ENCODE measurements around the gene SOBP.

DNA sequence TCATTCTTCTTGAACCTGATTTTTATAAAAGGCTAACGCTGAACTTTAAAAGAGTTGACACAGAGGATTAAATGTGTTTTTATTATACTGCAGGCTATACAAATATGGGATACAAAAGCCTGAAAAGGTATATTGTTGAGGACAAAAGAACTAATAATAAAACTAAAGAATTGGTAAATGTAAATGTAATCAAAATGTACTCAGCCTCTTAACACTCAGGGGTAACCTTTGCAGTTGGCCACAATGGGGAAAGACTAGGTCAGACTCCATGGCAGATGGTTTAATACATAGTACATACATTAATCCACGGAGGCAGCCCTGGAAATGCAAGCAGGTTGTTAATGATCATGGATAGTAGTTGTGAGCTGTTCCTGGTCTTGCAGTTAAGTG is 57.5 kb downstream of the SOBP start:
- TF ChIP-seq, protein P1, sequence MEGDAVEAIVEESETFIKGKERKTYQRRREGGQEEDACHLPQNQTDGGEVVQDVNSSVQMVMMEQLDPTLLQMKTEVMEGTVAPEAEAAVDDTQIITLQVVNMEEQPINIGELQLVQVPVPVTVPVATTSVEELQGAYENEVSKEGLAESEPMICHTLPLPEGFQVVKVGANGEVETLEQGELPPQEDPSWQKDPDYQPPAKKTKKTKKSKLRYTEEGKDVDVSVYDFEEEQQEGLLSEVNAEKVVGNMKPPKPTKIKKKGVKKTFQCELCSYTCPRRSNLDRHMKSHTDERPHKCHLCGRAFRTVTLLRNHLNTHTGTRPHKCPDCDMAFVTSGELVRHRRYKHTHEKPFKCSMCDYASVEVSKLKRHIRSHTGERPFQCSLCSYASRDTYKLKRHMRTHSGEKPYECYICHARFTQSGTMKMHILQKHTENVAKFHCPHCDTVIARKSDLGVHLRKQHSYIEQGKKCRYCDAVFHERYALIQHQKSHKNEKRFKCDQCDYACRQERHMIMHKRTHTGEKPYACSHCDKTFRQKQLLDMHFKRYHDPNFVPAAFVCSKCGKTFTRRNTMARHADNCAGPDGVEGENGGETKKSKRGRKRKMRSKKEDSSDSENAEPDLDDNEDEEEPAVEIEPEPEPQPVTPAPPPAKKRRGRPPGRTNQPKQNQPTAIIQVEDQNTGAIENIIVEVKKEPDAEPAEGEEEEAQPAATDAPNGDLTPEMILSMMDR (conservative IDR thresholded peaks at IDR 0.05): no peak
- TF ChIP-seq EZH2 (IDR thresholded peaks at IDR 0.05; ENCODE audit: low read depth): no peak

Data from PC-9 (cell line).